SK-MEL-5 (cell line): ENCODE measurements around the gene CSN2. TPM values are rescaled to one million over a fixed set of nuclear protein-coding genes. Genes with fewer than 3 reads are reported as not detected.
"Not testable (repeated sequence)": the region's sequence is repeated elsewhere in the genome, so short reads cannot be mapped to it uniquely, and the experiment has no call there.

Source experiments
- DNase-seq: peaks from one replicate; pipeline ENCODE4 v3.0.0-alpha.2; 2016; ENCODE audit warnings: low read depth, low spot score
- in situ Hi-C: cut with HindIII; loops from 2 replicates; pipeline ENCODE4 v1.10.0; 2016; ENCODE audit warnings: low sequenced_read_pairs, high pct_unique_total_duplicates, low pct_unique_long_range_greater_than_20kb
- polyA plus RNA-seq, 2 experiments: library from polyadenylated mRNA; depleted of rRNA; stranded (reverse); fragments of >200 nt; gene quantifications; 2 replicates each; pipeline ENCODE4 v1.2.3, GENCODE V29; 2015
- total RNA-seq: library from RNA; depleted of rRNA; stranded (reverse); fragments of >200 nt; shearing (Covaris generic); gene quantifications from 2 replicates; pipeline ENCODE4 v1.2.3, GENCODE V29; 2014; rRNA removed

Gene CSN2
- total RNA-seq, result not detected in 2 replicates
- not detected in 2 replicates for polyA plus RNA-seq (2015; cell fraction: cytosol; rRNA removed)
- not detected in 2 replicates for polyA plus RNA-seq (2015; cell fraction: nucleus; rRNA removed)

DNA sequence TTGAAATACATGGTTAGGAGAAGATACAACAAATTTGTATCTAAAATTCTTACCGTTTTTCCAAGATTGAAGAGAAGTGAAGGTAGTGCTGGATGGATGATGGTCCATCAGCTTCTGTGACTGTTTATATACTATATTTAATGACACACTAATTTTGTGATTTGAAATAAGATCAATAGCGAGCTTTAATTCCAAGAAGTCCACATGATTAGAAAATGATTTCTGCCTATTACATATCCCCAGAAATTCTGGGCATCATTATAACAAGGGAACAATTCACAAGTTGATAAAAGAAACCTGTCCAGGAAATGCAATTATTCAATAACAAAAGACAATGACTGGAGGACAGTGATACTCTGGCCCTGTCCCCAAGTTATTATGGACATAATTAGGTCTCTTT lies at the start of gene CSN2:
Gene CSN2, minus strand, starts transcription at position 101 of the 400 bp plus-strand sequence. CDS start 4,733 bp downstream, outside the sequence.
- no peak for DNase-seq
- in situ Hi-C loops, result no loop called here

DNA sequence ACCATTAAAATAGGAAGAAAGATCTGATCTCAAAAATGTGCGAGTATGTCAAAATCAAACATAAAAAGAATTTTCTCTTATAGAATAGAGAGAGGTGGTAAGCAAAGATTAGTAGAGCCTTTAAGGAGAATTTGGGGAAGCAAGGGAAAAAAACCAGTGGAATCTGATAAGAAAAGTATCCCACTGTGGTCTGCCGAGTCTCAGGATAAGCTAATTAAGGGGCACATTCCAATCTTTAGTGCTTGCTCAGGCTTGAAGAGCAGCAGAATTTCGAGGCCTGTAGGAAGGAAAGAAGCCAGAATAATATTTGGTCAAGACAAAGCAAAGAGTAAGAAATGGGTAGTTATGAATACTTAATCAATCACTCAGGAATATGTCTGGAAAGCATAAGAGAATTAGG lies 43.2 kb upstream of the CSN2 start:
- DNase-seq, result no peak
- in situ Hi-C loops, result no loop called here

DNA sequence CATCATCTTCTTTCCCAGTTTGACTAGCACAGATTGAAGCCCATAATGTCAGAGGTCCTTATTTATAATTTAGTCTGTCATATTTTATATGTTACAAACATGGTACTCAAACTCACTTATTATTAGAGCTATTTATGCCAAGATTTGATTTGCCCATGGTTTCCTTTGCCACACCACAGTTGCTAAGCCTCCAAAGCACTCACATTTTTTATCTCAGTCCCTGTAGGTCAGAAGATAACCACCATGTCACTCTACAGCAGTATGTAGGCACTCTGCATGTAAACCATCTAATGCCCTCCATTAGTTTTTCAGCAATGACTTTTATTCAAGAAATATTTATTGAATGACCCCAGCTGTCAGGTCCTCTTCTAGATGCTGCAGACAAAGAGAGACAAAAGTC lies 37.0 kb upstream of the CSN2 start:
- in situ Hi-C loops, result no loop called here
- DNase-seq, result no peak

- no peak for DNase-seq
- in situ Hi-C loops, result no loop called here
These were observed 35.2 kb upstream of the CSN2 start for GRCh38 chr4:70000711-70001110.

DNA sequence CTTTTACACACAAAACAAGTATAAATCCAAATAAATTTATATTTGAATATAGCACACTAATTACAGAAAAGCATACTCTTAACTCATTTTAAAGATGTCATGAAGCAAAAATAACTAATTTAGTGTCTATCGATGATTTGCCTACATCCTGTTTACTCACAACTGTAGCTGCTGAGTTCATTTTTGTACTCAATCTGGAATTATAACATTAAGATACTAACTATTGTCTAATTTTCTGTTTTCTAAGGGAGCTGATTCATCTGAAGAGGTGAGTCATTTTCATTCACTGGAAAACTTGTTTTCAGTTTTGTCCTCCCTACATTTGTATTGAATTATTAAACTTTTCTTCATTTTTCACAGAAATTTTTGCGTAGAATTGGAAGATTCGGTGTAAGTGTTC lies 33.9 kb upstream of the CSN2 start:
- in situ Hi-C loops, result no loop called here
- DNase-seq, result no peak

GRCh38 chr4:69995526-69996016 lies 30.0 kb upstream of the CSN2 start, which contains the start of gene STATH:
TSS of gene STATH (plus strand) at chr4:69995966. CDS start at chr4:69998438, 2,472 bp downstream.
- no peak for DNase-seq
- in situ Hi-C loops, result no loop called here

GRCh38 chr4:69994782-69995181 lies 29.3 kb upstream of the CSN2 start:
- in situ Hi-C loops, result no loop called here
- no peak for DNase-seq

DNA sequence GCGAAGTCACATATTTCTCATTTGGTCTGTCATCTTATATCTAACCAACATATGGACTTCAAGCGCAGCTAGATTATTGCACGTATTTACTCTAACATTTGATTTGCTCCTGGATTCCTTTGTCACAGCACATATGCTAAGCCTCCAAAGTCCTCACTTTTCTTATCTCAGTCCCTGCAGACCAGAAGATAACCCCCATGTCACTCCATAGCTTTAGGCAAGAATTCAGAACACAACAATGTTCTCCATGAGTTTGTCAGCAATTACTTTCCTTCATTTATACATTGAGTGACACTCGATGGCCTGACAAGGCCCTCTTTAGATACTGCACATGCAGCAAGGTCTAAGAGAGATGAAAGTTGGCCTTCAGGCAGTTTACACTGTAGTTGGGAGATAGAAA lies 25.5 kb upstream of the CSN2 start:
- DNase-seq, result no peak
- in situ Hi-C loops, result no loop called here

- in situ Hi-C loops, result no loop called here
- DNase-seq, result no peak
These were observed 21.1 kb upstream of the CSN2 start for GRCh38 chr4:69986663-69987062.

DNA sequence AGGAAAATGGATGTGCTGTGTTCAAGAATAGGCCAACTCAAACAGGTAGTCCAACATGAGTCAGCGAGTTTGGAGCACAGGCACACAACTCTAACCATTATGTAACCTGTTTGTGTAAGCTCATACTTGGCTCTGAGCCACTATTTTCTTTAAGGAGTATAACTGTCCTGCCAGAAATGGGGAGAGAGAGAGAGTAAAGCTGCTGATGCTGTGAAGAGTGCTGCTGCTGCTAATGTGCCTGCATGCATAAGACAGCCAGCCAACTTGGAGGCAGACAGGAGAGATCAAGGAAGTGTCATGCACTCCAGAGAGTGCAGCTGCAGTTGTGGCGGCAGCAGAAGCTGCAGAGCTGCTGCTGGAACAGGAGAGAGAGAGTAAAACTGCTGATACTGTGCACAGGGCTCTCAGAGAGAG lies 18.5 kb upstream of the CSN2 start:
- in situ Hi-C loops, result no loop called here
- peak; percentile 2 for DNase-seq

GRCh38 chr4:69977582-69977981 lies 12.1 kb upstream of the CSN2 start:
- in situ Hi-C loops, result no loop called here

DNA sequence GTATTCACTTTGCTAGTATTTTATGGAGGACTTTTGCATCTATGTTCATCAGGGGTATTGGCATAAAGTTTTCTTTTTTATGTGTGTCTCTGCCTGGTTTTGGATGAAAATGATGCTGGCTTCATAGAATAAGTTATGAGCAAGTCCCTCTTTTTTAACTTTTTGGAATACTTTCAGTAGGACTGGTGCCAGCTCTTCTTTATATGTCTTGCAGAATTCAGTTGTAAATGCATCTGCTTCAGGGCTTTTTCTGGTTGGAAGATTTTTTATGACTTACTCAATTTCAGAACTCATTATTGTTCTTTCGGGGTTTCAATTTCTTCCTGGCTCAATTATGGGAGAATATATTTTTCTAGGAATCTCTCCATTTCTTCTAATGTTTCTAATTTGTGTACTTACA lies 9.1 kb upstream of the CSN2 start:
- DNase-seq, result no peak
- in situ Hi-C loops, result no loop called here

More at GRCh38 chr4:69977582-69977981, 12.1 kb upstream of the CSN2 start:
- DNase-seq, result no peak

DNA sequence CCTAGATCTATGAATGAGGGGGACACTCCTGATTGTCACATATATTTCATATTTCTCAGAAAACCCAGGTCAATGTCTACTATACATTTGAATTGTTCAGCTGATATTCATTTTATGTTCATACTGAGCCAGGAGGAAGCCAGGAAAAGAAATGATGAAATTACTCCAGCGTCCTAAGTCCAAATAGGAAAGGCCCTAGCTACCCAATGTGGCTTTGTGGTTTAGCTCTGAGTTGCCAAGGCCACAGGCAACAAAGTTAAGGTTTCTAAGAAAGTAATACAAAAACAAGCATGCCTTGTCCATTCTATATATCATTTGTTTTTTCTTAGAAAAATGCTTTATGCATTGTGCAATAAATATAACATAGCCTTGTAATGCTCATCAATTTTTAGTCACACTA lies 4.5 kb upstream of the CSN2 start:
- in situ Hi-C loops, result no loop called here
- DNase-seq, result no peak

- in situ Hi-C loops, result no loop called here
- no peak for DNase-seq
These were observed 8.3 kb downstream of the CSN2 start for GRCh38 chr4:69957209-69957608.

DNA sequence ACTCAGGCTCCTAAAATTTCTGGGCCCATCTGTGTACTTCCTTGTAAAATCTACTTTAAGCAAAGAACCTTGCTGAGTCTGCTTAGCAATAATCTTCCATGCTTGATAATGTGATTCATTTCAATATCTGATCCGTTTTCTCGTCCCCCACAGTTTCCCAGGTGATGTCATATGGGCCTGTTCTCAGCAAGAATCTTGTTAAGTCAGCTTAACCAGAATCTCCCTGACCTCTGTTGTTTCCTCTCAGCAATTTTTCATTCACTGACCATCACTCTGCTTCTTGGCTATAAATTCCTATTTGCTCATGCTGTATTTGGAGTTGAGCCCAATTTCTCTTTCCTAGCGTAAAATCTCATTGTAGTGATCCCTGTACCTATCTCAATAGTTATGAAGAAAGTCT lies 13.9 kb downstream of the CSN2 start:
- in situ Hi-C loops, result no loop called here
- no peak for DNase-seq

GRCh38 chr4:69936566-69936965 lies 29.0 kb downstream of the CSN2 start:
- DNase-seq, result no peak
- in situ Hi-C loops, result no loop called here

DNA sequence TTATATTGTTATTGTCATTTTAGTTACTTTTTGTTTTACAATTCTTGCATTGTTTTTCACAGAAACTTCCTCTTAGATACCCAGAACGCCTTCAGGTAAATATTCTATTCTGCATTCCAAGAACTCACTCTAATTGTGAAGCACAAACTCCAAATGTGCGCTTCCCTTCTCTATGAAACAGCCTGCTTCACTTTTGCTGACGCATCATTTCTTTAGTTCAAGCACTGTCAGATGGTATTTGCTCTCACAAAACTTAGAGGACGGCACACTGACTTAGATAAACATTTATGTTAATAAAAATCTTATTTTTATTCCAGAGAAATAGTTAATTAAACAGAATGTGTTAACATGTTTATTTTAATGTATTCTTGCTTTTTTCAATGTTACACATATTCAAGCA lies 31.4 kb downstream of the CSN2 start:
- peak; percentile 38 for DNase-seq
- in situ Hi-C loops, result no loop called here

- in situ Hi-C loops, result no loop called here
- DNase-seq, result no peak
These were observed 34.8 kb downstream of the CSN2 start, which contains the start of gene CSN1S1 for GRCh38 chr4:69930768-69931167. TSS of gene CSN1S1 (plus strand) at chr4:69931068. CDS start at chr4:69932556, 1,488 bp downstream.

DNA sequence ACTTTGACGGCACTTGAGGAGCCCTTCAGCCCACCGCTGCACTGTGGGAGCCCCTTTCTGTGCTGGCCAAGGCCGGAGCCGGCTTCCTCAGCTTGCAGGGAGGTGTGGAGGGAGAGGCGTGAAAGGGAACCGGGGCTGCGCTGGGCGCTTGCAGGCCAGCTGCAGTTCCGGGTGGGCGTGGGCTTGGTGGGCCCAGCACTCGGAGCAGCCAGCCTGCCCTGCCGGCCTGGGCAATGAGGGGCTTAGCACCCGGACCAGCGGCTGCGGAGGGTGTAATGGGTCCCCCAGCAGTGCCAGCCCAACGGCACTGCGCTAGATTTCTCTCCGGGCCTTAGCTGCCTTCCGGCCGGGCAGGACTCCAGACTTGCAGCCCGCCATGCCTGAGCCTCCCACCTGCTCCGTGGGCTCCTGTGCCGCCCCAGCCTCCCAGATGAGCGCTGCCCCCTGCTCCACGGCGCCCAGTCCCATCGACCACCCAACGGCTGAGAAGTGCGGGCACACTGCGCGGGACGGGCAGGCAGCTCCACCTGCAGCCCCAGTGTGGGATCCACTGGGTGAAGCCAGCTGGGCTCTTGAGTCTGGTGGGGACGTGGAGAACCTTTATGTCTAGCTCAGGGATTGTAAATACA lies 41.6 kb downstream of the CSN2 start:
- in situ Hi-C loops, DNase-seq: not testable (repeated sequence)
